ENCODE measurements around the gene NFASC.

GRCh38 chr1:204875255-204875654, 4.6 kb downstream of the NFASC start:
- TF ChIP-seq EZH2phosphoT487 (conservative IDR thresholded peaks at IDR 0.05; ENCODE audit: low read length) = no peak
- TF ChIP-seq, protein P1, sequence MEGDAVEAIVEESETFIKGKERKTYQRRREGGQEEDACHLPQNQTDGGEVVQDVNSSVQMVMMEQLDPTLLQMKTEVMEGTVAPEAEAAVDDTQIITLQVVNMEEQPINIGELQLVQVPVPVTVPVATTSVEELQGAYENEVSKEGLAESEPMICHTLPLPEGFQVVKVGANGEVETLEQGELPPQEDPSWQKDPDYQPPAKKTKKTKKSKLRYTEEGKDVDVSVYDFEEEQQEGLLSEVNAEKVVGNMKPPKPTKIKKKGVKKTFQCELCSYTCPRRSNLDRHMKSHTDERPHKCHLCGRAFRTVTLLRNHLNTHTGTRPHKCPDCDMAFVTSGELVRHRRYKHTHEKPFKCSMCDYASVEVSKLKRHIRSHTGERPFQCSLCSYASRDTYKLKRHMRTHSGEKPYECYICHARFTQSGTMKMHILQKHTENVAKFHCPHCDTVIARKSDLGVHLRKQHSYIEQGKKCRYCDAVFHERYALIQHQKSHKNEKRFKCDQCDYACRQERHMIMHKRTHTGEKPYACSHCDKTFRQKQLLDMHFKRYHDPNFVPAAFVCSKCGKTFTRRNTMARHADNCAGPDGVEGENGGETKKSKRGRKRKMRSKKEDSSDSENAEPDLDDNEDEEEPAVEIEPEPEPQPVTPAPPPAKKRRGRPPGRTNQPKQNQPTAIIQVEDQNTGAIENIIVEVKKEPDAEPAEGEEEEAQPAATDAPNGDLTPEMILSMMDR (IDR thresholded peaks at IDR 0.05; ENCODE audit: insufficient read depth, low read length, poor library complexity, severe bottlenecking) = no peak

Measured in SU-DHL-6 (cell line).